Left hindlimb (tissue), 1 donor: ENCODE results near the gene SAV1.
"Not testable (repeated sequence)": the region's sequence is repeated elsewhere in the genome, so short reads cannot be mapped to it uniquely, and the experiment has no call there.

ENCODE experiments used
- DNase-seq: peaks from one replicate; pipeline ENCODE4 v3.0.0-alpha.2; 2018

SAV1 gene

DNA sequence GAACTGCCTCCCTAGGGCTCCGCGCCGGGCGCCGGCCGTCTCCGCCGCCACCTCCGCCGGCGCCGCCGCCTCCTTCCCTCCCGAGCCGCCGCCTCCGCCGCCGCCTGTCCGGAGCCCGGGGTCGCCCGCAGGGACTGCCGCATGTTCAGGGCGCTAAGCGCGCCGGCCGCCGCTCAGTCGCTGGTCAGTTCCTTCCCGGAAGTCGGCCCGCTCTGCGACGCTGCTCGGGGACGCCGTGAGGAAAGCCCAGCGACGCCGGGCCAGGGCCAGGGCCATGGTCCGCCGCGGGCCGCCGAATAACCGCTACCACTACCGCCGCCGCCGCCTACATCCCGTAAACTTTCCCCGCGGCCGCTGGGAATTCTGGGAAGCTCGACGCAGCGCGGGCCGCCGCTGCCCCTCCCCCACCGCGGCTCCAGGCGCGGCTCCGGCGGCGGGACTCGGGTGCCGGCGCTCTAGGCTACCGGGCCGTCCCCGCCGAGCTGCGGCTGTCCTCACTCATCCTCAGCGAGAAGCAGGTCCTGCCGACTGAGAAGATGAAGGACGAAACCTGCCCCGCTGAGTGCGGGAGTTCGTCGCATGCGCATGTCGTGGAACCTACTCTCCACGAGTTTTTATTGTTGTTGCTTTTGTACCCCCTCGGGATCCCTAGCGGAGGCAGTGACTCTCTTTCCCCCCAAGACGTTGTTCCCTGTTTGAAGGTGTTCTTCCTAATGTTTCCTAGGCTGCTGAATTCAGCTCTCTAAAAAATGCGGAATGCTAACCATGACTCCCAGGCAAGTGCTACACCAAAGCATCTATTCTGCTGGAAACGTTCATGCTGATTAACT lies at the start of gene SAV1:
TSS of gene SAV1 (minus strand) at position 311 of the 830 bp plus-strand sequence. CDS start 339 bp downstream, outside the sequence.
- peak; percentile 89 for DNase-seq

DNA sequence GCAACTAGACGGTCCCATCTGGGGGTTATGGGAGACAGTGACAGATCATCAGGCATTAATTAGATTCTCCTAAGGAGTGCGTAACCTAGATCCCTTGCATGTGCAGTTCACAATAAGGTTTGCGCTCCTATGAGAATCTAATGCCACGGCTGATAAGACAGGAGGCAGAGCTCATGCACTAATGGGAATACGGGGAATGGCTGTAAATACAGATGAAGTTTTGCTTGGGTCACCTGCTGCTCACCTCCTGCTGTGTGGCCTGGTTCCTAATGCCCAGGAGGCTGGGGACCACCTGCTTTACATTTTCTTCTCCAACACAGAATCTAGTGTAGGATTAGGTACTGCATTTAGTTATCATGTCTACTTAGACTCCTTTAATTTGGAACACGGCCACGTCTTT lies 49.7 kb upstream of the SAV1 start:
- no peak for DNase-seq

DNA sequence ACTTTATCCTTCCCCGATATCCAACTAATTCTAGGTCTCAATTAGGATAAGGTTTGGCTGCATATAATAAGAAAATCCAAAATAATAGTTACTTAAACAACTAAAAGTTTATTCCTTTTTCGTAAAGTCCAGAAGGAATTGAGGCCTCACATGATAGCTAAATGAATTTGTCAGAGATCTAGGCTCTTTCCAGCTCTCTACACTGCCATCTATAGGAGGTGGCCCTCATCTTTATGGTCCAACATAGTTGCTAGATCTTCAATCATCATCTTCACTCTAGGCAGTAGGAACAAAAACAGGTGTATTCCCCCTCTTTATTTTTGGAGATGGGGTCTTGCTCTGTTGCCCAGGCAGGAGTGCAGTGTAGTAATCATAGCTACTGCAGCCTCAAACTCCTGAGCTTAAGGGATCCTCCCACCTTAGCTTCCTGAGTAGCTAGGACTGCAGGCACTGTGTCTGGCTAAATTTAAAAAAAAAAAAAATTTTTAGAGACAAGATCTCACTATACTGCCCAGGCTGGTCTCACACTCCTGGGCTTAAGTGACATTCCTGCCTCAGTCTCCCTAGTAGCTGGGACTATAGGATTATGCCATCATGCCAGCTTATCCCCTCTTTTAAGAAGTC lies 46.5 kb upstream of the SAV1 start:
- DNase-seq = no peak

DNA sequence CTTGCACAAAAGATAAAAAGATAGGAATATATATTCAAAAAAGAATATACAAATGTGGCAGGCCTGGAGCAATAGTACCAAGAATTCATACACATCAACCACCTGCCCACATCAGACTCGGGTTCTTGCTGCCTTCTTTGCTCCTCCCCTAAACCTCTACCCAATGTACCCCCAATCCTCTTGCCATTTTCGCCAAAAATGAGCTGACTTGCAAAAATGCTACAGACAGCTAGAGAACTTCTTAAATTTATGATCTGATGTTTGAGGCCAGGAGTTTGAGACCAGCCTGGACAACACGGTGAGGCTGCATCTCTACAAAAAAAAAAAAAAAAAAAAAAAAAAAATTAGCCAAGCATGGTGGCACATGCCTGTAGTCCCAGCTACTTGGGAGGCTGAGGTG lies 42.9 kb upstream of the SAV1 start:
- no peak for DNase-seq

DNA sequence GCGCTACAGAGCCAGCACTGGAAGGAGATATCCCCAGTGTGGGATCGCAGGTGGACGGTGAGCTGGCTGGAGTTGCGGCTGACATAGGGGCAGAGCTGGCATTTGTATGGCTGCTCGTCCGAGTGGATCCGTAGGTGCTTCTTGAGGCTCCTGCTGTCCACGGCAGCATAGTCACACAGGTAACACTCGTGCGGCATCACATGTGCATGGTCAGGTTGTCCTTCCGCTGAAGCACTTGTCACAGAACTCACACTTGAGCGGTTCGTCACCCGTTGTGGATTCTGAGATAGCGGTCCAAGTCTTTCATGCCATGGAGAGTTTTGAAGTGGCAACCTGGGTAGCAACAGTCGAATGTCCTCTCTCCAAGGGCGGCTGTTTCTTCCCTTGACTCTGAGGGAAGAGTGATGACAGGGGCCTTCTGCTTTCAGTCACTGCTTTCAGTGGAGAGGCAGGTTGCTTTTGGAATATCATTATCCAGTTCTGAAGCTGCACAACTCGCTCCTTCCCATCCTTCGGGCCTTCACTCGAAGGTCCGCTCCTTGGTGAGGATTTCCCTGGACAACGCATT lies 37.0 kb upstream of the SAV1 start:
- no peak for DNase-seq

DNA sequence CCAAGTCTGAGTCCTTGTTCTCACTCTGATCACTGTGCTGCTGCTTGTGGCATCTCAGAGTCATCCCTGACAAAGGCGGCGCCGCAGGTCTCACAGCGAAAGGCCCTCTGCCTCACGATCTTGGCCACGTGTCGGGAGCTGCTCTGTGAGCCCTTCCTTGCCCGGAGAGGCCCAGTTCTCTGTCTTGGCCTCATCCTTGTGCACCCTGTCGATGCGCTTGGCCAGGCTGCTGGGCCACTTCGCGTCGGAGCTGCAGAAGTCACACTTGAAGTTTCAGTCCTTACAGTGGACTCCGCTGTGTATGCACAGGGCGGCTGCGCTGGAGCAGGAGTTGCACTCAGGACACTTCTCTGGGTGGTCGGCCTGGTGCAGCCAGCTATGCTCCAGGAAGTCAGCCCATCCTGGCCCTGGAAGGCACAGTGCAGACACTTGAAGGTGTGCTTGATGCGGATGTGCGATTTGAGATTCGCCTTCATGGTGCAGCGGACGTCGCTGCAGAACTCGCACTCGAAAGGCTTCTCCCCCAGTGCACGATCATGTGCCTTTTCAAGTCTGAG lies 36.4 kb upstream of the SAV1 start:
- DNase-seq = no peak

DNA sequence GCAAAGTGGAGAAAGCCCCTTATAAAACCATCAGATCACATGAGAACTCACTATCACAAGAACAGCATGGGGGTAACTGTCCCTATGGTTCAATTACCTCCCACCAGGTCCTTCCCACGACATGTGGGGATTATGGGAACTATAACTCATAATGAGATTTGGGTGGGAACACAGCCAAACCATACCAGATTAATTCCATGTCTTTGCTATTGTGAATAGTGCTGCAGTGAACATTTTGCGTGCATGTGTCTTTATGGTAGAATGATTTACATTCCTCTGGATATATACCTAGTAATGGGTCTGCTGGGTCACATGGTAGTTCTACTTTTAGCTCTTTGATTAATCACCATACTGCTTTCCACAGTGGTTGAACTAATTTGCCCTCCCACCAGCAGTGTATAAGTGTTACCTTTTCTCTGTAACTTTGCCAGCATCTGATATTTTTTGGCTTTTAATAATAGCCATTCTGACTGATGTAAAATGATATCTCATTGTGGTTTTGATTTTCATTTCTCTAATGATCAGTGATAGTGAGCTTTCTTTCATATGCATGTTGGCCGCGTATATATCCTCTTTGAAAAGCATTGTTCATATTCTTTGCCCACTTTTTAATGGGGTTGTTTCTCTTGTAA lies 29.7 kb upstream of the SAV1 start:
- DNase-seq = no peak

DNA sequence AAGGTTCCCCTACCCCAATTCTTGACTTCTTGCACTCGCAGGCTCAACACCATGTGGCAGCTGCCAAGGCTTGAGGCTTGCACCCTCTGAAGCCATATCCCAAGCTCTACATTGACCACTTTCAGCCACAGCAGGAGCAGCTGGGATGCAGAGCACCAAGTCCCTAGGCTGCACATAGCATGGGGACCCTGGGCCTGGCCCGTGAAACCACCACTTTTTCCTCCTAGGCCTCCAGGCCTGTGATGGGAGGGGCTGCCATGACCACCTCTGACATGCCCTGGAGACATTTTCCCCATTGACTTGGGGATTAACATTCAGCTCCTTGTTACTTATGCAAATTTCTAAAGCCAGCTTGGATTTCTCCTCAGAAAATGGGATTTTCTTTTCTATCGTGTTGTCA lies 26.2 kb upstream of the SAV1 start:
- DNase-seq = not testable (repeated sequence)

DNA sequence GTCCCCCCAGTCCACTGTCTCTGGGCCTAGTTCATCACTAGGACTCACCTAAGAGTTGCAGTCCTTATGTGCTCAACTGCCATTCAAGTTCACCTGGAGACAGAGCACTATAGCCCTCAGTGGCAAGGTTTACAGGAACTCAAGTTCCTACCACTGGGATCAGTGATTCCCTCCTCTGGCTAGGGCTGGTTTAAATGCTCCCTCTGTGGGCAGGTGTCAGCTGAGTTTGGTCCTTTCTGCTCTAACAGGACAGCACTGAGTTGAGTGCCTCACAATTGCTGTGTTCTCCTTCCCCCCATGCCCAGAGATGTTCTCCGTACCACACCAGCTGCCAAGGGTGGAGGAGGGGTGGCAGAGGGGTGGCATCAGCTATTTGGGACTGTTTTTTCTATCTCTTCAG lies 20.8 kb upstream of the SAV1 start:
- DNase-seq = no peak

DNA sequence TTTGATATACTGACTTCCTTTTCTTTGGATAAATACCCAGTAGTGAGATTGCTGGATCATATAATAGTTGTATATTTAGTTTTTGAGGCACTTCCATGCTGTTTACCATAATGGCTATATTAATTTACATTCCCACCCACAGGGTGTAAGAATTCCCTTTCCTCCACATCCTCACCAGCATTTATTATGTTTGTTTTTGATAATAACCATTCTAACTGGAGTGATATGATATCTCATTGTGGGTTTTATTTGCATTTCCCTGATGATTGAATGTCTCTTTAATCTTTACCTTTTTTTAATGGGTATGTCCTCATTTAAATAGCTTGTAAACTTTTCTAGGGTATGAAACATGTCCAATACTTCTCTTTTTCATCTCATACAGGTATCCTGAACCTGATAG lies 11.6 kb upstream of the SAV1 start:
- no peak for DNase-seq

DNA sequence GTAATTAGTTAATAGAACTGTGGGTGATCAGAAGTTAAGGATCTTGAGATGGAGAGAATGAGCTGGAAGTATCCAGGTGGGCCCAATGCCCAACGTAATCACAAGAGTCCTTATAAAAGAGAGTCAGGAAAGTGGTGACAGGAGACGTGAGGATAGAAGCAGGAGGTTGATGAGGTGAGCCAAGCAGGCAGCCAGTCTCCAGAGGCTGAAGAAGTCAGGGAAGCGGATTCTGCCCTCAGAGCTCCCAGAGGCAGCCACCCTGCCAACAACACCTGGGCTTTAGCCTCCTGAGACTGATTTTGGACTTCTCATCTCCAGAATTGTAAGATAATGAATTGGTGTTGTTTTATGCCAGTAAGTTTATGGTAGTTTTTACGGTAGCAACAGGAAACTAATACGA lies 10.1 kb upstream of the SAV1 start:
- no peak for DNase-seq

DNA sequence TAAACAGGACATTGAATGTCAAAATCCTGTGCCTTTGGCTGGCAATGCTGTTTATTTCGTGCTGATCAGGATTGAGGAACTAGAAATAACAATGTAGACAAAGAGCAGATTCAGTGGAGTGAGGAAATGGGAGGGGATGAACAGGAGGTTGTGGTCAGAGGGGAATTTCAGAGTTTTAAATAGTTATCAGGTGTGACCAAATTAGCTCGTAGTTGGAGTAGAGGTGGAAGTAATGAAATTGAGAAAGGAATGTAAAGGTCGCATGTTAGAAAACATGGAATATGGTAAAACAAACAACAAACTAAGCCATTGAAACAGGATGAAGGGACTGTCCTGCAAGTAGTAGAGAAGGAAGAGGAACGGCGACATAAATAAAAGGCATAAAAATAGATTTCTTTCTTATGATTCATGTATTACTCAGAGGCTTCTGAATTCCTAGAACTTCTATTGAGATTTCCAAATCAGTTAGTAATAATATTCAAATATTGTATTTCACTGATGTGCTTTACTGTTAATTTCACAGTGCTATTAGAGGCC lies 9.5 kb upstream of the SAV1 start:
- no peak for DNase-seq

DNA sequence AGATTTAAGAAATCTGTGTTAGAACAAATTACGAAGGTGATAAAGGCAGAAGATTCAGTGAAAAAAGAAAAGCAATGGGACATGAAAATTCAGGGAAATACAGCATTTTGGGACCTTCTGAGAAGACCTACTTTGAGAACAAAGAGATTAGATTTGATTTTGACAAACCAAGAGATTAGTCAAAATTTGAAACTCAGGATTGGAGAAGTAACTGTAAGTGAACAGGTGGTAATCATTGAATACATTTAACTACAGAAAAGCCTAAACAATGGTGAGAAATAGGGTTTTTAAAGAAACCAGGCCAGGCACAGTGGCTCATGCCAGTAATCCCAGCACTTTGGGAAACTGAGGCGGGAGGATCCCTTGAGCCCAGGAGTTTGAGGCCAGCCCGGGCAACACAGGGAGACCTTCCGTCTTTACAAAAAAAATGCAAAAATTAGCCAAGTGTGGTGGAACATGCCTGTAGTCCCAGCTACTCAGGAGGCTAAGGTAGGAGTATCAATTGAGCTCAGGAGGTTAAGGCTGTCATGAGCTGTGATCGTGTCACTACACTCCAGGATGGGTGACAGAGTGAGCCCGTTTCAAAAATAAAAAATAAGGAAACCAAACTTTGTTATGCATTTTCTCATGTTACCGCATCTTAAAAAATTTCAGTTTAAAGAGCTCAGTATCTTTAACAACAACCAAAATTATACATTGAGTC lies 8.9 kb upstream of the SAV1 start:
- DNase-seq = no peak

DNA sequence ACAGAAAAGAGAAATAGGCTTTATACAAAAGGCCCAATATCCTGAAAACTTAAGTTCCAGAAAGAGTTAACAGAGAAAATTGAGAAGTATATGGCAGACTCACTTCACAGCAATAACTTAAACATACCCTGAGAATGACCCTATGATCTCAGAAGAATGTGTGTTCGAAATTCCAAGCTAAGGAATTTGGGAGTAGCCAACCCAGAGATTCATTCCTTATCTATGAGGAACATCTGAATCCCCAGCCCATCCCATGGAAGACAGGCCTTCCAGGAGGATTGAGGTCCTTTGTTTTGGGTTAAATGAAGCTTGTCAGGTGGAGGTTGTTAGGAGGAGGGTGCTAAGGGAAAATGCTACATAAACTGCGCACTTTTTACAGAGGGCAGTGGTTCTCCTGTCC lies 7.5 kb upstream of the SAV1 start:
- DNase-seq = no peak

DNA sequence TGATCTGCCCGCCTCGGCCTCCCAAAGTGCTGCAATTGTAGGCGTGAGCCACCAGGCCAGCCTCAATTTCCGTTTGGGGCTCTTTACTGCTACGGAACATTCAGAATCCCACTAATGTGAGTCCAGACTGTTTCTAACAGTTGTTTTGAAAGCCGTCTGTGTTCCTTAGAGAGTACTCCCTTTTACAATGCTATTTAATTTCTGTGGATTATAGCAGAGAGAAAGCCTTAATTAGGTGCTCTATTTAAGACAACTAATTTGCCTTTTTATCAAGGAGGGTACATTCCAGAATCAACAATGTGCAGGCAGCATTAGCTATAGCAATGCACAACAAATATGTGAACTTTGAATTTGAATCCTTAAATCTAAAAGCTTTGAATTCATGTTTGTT lies 2.8 kb upstream of the SAV1 start:
- no peak for DNase-seq

DNA sequence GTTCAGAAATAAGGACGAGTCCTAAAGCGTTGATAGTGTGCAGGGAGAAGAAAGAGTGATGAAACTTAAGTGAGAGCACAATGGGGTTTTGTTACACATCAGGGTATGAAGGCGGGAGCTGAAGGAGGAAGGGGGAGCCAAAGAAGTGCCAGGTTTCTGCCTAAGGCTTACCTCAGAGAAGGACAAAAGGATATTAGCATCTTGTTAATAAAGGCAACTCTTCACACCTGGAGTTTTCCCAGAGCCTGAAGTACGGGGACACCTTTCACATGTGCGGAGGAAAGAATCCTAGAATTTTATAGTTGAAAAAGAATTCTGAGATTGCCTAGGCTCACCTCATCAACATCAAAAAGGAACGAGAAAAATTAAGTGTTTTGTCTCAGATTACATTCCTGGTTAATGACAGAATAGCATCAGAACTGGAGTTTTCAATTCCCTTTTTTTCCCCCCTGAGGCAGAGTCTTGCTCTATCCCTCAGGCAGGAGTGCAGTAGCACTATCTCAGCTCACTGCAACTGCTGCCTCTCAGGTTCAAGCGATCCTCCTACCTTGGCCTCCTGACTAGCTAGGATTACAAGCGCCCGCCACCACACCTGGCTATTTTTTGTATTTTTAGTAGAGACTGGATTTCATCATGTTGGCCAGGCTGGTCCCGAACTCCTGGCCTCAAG lies 2.2 kb upstream of the SAV1 start:
- DNase-seq = no peak

DNA sequence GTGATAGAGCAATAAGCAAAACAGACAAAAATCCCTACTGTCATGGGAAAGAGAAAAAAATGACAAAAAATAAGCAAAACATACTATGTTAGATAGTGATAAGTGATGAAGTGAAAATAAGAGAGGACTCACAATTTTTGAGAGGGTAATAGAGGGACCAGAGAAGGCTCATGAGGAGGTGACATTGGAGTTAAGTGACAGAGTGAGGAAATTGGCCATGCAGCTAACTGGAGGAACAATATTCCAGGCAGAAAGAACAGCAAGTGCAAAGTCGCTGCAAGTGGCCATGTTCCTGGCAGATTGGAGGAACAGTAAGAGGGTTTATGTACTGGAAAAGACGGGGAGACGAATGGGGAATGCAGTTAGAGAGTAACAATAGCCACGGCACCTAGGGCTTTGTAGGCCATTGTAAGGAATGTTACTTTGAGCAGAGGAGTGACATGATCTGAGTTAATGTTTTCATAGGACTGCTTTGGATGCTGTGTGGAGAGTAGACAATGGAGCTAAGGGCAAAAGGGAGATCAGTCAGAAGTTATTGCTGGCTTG lies 1.4 kb upstream of the SAV1 start:
- DNase-seq = no peak

DNA sequence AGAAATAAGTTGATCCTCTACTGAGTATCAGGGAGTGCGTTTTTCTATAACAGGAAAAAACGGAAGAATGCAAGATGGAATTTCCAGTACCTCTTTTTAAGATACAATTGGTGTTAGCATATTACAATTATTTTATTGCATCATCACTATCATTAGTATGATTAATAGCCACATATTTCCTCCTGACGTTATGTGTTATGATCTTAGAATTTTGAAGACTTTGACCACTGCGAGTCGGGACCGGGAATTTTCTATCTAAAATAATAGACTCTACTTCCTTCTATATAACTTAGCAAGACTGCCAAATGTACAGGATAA lies 679 bp upstream of the SAV1 start:
- no peak for DNase-seq

DNA sequence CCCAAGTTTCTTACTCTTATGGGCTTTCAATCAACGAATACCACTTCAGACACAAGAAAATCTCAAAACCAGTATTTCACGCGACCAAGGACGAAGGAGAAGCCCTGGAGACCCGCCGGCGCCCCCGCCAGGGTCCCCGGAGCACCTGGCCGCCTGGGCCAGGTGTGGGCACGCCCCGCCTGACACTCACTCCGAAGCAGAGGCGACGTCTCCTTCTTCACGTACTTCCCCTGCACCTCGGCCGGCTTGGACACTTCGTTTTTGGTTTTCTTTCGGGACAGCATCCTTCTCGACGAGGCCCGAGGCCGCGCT lies 466 bp downstream of the SAV1 start:
- no peak for DNase-seq

DNA sequence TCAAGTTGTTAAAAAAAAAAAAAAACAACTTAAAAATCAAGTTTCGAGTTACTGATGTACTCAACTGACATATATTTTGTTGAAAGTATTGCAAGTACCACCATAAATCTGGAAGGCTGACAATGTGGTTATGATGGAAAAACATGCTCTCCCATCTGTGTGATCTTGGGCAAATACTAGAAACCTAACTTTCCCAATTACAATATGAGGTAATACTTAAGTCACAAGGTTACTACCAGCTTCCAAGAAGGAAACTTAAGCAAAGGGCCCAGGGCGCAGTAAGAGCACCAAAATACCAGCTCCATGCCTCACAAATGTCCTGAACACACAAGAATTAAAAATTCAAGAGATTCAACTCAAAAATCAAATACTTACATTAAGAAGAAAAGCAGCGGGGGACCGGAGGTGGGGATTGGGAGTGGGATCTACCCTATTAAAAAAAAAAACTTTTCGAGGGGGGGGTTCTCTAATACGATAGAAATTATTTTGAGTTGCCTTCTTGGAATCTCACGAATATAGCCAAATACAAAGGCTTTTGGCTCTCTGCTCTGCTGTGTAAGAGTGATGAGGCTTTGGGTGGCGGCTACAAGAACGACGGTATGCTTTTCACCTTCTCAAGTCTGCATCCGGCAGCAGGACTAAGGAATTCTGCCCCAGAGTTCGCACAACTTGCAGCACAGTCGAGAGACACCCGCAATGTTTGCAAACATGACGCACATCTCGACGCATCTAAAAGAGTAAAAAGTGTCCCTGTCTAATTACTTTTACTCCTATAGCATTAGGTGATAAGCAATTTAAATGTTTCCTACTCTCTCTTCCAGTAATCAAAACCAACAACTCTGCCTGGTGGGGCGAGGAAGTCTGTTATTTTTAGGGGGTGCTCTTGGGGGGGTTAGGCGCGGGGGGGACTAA lies 1.1 kb downstream of the SAV1 start:
- DNase-seq = peak; percentile 38

DNA sequence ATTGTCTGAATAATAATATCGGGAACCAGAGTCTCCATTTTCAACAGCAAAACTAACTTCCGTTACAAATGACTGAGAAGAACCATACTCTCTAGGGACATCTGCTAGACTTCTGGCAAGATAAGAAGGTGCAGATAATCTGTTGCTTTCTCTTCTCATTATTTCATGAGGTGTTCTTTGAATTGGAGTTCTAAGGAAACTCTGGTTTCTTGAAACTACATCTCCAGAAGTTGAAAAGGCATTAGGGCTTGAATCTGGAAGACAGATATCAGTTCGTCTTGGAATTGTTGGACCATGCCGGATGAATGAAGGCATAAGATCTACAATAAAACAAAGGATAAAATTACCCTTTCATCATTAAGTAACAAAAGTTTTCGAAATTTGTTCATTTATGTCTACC lies 2.8 kb downstream of the SAV1 start:
- not testable (repeated sequence) for DNase-seq
